NCI-H146 treated with DMSO at 0.1 percent for 48 hours (cell line): ENCODE measurements around the gene SPEM3.

ENCODE experiments used
- DNase-seq: peaks from one replicate; lab custom pipeline; 2025; ENCODE audit not compliant: unreplicated experiment; lab: John Stamatoyannopoulos, UW

Gene SPEM3

GRCh38 chr17:7419819-7420610, 8.6 kb upstream of the SPEM3 start, which contains the start of gene SPEM1:
SPEM1 (plus strand) TSS chr17:7420324; CDS start chr17:7420385, 61 bp downstream.
- no peak for DNase-seq

GRCh38 chr17:7421186-7421585, 7.5 kb upstream of the SPEM3 start:
- no peak for DNase-seq

GRCh38 chr17:7423679-7424078, 5.0 kb upstream of the SPEM3 start:
- no peak for DNase-seq

GRCh38 chr17:7425316-7425715, 3.3 kb upstream of the SPEM3 start, which contains the start of gene SPEM2:
SPEM2 (plus strand) TSS chr17:7425616; CDS start chr17:7425689, 73 bp downstream.
- DNase-seq: no peak

GRCh38 chr17:7425756-7426155, 2.9 kb upstream of the SPEM3 start:
- no peak for DNase-seq

GRCh38 chr17:7426203-7426863, 2.3 kb upstream of the SPEM3 start:
- DNase-seq: no peak

- DNase-seq: no peak
Observed at GRCh38 chr17:7426896-7427489, 1.7 kb upstream of the SPEM3 start.

- DNase-seq: no peak
Observed at GRCh38 chr17:7427549-7427948, 1.1 kb upstream of the SPEM3 start.

GRCh38 chr17:7429722-7430121, 1.1 kb downstream of the SPEM3 start:
- no peak for DNase-seq

GRCh38 chr17:7431231-7431630, 2.6 kb downstream of the SPEM3 start:
- no peak for DNase-seq

GRCh38 chr17:7432296-7432695, 3.6 kb downstream of the SPEM3 start:
- no peak for DNase-seq

GRCh38 chr17:7435676-7436555, 7.3 kb downstream of the SPEM3 start:
- no peak for DNase-seq

- no peak for DNase-seq
Observed at GRCh38 chr17:7436556-7437368, 8.1 kb downstream of the SPEM3 start.

GRCh38 chr17:7437369-7437863, 8.8 kb downstream of the SPEM3 start:
- DNase-seq: no peak

GRCh38 chr17:7437950-7438614, 9.4 kb downstream of the SPEM3 start:
- DNase-seq: no peak

- DNase-seq: no peak
Observed at GRCh38 chr17:7438656-7439460, 10.2 kb downstream of the SPEM3 start.

GRCh38 chr17:7439462-7440112, 10.9 kb downstream of the SPEM3 start, which contains the start of gene FGF11:
FGF11 (plus strand) TSS chr17:7439512; CDS start chr17:7439621, 109 bp downstream.
- DNase-seq: no peak
